Limb (tissue), 2 donors: ENCODE measurements around the gene HSPB7.
"Not testable (repeated sequence)": the region's sequence is repeated elsewhere in the genome, so short reads cannot be mapped to it uniquely, and the experiment has no call there.

ENCODE experiments used
- DNase-seq, 2 donors: peaks; one replicate each; pipeline ENCODE4 v3.0.0-alpha.2; 2016; ENCODE audit errors: extremely low spot score in 2 of 2

HSPB7 gene

DNA sequence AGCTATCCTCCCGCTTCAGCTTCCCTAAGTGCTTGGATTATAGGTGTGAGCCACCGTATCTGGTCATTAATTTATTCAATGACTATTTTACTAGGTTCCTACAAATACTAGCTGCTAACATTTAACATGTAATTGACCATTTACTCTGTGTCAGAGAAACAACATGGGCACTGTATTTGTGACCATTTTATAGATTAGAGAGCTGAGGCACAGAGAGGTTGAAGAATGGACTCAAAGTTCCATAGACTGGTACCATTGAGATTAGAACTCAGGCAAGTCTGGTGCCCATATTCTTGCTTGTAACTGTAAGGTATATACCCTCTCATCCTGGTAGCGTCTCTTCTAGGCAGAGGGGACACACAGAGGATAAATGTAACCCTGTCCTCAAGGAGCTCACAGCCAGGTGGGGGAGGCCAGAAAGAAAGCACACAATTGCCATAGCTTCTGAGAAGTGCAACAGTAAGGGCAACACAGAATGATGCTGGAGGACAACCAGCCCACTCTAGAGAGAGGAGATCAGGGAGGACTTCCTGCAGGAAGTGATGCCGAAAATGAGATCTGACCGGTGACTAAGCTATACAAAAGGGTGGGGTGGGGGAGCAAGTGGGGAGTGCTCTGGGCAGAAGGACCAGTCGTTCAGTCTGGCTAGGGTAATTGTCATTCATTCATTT lies 10.0 kb downstream of the HSPB7 start:
- DNase-seq: no peak

DNA sequence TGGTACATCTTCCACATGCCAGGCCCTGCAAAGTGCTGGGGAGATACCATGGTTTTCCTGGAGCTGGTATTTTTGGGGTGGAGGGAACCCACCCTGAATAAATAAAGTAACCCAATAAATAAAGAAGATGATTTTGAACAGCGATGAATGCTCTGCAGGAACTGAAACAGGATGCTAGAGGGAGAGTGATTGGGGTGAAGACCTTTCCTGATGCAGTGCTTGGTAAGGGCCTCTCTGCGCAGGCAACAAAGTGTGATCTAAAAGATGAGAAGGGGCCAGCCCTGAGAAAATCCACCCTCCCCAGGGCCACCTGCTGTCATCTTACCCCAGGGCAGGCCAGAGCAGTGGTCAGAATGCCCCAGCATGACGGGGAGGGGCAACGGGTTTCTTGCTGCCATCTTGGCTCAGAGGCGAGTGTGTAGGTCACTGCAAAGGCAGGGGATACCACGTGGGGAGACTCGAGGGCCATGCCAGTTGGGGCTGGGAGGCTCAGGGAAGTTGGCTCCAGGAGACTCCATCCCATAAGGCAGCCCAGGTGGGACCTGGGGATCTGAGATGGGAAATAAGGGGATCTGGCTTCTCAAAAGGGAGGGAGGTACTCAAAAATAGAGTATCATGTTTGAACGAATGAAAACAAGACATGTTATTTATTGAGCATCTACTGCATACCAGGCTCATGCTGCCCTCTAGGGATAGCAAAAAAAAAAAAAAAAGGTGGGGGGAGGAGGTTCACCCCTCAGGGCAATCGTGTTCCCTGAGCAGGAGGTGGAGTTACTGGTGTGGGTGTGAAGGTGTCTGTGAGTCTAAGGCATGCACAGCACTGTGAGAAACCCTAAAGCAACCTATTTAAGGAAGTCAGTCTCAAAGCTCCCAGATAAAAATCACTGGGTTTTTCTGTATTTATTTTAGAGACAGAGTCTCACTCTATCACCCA lies 11.0 kb downstream of the HSPB7 start:
- DNase-seq: no peak

DNA sequence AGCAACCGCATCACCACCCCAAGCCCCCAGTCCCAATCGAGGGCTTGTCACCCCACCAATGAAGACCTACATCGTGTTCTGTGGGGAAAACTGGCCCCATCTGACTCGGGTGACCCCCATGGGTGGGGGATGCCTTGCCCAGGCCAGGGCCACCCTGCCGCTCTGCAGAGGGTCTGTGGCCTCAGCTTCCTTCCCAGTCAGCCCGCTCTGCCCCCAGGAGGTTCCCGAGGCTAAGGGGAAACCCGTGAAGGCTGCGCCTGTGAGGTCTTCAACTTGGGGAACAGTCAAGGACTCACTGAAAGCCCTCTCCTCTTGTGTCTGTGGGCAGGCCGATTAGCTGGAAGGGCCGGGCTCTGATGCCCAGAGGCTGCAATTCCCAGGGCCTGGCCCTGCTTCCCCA lies 11.8 kb downstream of the HSPB7 start:
- DNase-seq: no peak

GRCh38 chr1:16005597-16005996 lies 12.2 kb downstream of the HSPB7 start:
- no peak for DNase-seq

- not testable (repeated sequence) for DNase-seq
Observed at GRCh38 chr1:16001274-16001673, 16.6 kb downstream of the HSPB7 start.

- DNase-seq: no peak
Observed at GRCh38 chr1:15998929-15999328, 18.9 kb downstream of the HSPB7 start.

GRCh38 chr1:15997637-15998280 lies 20.1 kb downstream of the HSPB7 start:
- no peak for DNase-seq

GRCh38 chr1:15997076-15997585 lies 20.7 kb downstream of the HSPB7 start:
- no peak for DNase-seq

- no peak for DNase-seq
Observed at GRCh38 chr1:15994590-15995351, 23.1 kb downstream of the HSPB7 start.

DNA sequence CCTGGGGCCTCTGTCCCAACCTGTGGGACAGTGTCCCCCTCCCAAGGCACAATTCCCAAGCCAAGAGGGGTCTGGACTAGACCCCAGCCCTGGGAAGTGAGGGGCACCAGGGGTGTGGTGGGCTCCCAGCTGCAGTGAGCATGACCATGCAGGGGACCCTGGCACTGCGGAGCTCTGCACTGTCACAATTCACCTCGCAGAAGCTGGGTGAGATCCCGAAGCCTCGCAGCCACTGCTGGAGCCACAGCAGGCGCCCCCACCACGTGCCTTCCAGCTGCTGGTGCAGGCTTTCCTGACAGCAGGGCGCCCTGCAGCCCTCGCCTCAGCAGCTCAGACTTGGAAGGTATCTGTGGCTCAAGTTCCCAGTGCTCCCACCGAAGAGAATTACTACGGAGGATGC lies 23.8 kb downstream of the HSPB7 start:
- DNase-seq: no peak

GRCh38 chr1:15993666-15994065 lies 24.2 kb downstream of the HSPB7 start:
- no peak for DNase-seq

DNA sequence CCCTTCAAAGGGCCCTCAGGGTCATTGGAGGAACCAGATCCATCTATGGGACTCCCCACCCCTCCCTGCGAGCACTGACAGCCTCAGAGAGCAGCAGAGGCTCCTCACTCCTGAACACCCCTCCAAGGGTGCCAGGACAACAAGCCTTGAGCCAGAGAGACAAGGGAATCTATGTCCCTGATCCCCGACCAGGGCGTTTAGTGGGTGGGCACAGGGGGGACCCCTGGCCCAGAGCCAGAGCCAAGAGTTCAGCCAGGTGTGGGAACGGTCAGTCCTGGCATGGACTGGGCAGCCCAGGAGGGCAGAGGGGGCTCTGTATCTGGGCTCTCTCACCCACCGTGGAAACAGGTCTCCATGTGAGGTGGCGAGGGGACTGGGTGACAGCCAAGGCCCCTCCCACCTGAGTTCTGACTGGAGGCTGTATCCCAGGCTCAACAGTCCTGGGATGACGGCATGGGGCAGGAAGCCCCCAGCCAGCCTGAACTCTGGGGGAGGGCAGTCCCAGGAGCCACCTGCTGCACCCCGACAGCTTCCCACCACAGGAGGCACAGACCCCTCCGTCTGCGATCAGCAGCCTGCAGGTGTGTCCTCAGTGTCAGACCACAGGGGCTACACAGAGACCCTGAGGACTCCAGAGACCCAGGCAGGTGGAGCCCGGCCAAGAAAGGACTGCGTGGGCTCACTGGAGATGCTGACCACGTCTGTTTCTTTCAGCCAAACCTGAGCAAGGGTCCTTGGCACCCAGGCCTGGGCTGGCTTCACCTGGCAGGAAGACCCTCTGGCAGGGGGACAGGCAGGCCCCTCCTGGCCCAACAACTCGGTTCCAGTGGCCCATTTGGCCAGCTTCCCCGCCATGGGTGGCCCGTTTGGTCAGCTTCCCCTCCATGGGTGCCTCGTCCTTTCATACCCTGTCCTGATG lies 25.0 kb downstream of the HSPB7 start:
- DNase-seq: no peak

GRCh38 chr1:15992187-15992553 lies 25.7 kb downstream of the HSPB7 start:
- no peak for DNase-seq

DNA sequence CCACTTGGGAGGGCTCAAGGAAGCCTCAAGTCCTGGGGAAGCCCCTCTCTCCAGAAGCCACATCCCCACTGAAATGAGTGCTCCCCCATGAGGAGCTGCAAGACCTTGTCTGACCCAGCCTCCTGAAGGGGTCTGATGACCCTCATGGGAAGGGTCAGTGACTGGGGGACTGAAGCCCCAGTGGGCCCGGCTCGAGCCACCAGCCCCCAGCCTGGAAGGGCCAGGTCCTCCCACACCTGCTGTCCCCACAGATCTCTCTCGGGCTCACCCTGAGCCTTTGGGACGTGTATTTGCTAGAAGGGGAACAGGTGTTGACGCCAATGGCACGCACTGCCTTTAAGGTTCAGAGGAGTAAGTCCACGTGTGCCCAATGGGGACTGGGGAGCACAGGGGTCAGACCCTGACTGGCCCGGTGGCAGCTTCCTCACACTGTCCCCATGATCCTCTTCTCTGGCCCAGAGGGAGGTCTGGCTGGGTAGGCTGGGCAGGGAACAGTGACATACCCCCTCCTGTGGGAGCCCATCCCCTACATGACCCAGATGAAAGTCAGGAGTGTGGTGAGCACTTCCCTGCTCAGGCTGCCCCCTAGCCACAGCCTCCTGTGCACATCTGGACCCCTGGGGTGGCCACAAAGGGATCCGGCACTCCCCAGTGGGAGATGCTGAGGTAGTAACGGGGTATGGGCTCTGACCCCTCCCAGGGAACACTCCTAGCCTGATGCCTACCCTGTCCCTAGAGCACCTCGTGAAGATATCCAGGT lies 26.2 kb downstream of the HSPB7 start:
- no peak for DNase-seq

GRCh38 chr1:15989776-15990175 lies 28.1 kb downstream of the HSPB7 start:
- DNase-seq: no peak

DNA sequence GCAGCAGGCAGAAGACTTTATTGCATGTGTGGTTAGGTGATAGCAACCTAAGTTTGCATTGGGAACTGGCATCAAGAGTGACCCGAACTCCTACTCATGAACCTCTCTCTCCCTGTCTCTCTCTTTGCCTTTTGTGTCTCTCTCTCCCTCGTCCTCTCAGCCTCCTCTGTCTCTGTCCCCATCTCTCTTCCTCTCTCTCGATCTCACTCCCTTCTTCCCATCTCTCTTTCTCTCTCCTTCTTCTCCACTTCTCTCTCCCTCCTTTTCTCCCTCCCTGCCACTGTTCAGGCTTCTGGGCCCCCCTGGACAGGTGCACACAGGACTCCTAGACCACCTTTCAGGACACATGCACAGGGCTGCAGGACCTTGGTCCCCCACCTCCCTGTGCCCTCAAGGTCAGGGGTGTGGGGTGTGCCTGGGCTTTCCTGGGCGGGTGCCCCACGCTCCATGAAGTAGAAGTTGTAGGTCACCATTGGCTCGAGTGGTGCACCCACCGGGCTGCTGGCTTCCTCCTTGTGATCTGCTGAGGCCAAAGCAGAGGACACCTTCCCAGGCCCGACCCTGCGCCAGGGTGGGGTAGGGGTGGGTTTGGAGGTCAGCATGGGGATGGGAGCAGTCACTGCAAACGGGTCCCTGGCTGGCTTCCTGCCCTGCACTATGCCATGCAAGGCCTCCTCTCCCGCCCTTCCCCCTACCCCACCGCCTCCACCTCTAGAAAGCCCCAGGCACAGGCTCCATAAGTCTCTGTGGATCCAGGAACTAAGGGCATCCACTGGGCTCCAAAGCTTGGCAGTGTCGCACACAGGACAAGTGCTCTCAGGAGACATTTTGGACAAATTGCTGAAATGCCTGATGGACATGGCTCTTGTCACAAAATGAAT lies 28.7 kb downstream of the HSPB7 start:
- DNase-seq: no peak

- no peak for DNase-seq
Observed at GRCh38 chr1:15985611-15986297, 32.1 kb downstream of the HSPB7 start.

DNA sequence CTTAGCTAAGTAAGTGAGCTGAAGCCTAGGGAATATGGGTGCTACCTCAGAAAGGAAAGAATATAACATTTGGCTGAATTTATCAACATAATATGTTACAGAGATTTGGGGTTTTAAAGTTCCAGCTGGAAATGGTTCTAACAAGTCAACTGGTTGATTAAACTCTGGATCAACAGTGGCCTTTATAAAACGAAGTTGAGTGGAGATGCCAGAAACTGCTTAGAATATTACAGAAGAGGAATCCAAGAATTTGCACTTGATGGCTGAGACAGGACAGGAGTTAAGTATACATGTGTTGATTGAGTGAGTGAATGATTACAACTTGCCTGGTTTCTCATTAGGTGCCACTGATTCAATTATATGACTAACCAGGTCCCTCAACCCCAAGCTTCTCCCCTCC lies 34.6 kb downstream of the HSPB7 start:
- DNase-seq: no peak
